ENCODE results near the gene CTNND2. TPM values are rescaled to one million over a fixed set of nuclear protein-coding genes. Genes with fewer than 3 reads are reported as not detected.

Gene CTNND2
- total and polyA plus RNA-seq, 8 donors = 9.2 to 62.8 (median 43.7) TPM

GRCh38 chr5:11139217-11139865, 764.9 kb downstream of the CTNND2 start:
- H3K4me1 ChIP-seq = no peaks in the 10 kb centered on the region
- no peaks in the 10 kb centered on the region for H3K36me3 ChIP-seq
- H3K27me3 ChIP-seq = no peaks in the 10 kb centered on the region
- H3K9me3 ChIP-seq = no peaks in the 10 kb centered on the region
- TF ChIP-seq CTCF (IDR thresholded peaks at IDR 0.05) = no peak
- ATAC-seq = no peak
- no peak overlapping the region for H3K27ac ChIP-seq
- WGBS, 2 donors = 82 to 87% methylated on average over 9 of the region's 9 CpGs
- no peak for FAIRE-seq
- no peak overlapping the region for H3K4me3 ChIP-seq
- DNase-seq = no peak
- intact Hi-C loops (cut with DNase I) = no loop called here

- no peak for ATAC-seq
- Histone ChIP-seq H3K9me3 (no peaks in the 10 kb centered on the region), H3K27ac (no peak overlapping the region), H3K27me3 (no peaks in the 10 kb centered on the region), H3K4me1 (peaks cover 0 to 8% (median 5%) of the 10 kb centered on the region in 3 donors), H3K4me3 (no peak overlapping the region), H3K36me3 (no peaks in the 10 kb centered on the region)
- no peak for FAIRE-seq
- no peak for TF ChIP-seq CTCF (IDR thresholded peaks at IDR 0.05)
- intact Hi-C loops (cut with DNase I) = no loop called here
- whole genome bisulfite sequencing, 2 donors = 87 to 91% methylated on average over 10 of the region's 10 CpGs
- DNase-seq = no peak
These were observed 774.1 kb downstream of the CTNND2 start for GRCh38 chr5:11130131-11130530.

GRCh38 chr5:11128021-11128420, 776.2 kb downstream of the CTNND2 start:
- Histone ChIP-seq H3K9me3 (no peaks in the 10 kb centered on the region), H3K36me3 (peaks cover 0 to 4% (median 0%) of the 10 kb centered on the region in 3 donors), H3K4me1 (peaks cover 0 to 8% (median 5%) of the 10 kb centered on the region in 3 donors), H3K4me3 (no peak overlapping the region), H3K27ac (no peak overlapping the region), H3K27me3 (no peaks in the 10 kb centered on the region)
- ATAC-seq (no peak), FAIRE-seq (no peak), DNase-seq (no peak)
- intact Hi-C loops (cut with DNase I) = no loop called here
- WGBS, 2 donors = 83 to 90% methylated on average over 2 of the region's 2 CpGs
- TF ChIP-seq CTCF (IDR thresholded peaks at IDR 0.05) = no peak

- DNase-seq = peak; percentile 27 to 73 (median 68)
- Histone ChIP-seq H3K4me1 (peaks cover 0 to 8% (median 5%) of the 10 kb centered on the region in 3 donors), H3K27ac (no peak overlapping the region), H3K4me3 (no peak overlapping the region), H3K27me3 (no peaks in the 10 kb centered on the region), H3K36me3 (peaks cover 0 to 4% (median 0%) of the 10 kb centered on the region in 3 donors), H3K9me3 (no peaks in the 10 kb centered on the region)
- ATAC-seq = peak; percentile 69 to 85 (median 75)
- 24 to 42% methylated on average over 4 of the region's 4 CpGs for WGBS, 2 donors
- intact Hi-C loops (cut with DNase I) = no loop called here
- FAIRE-seq = no peak
- TF ChIP-seq CTCF (IDR thresholded peaks at IDR 0.05) = no peak
These were observed 777.4 kb downstream of the CTNND2 start for GRCh38 chr5:11126844-11127243.

GRCh38 chr5:11121885-11122284, 782.4 kb downstream of the CTNND2 start:
- no peak for TF ChIP-seq CTCF (IDR thresholded peaks at IDR 0.05)
- Histone ChIP-seq H3K27me3 (no peaks in the 10 kb centered on the region), H3K27ac (no peak overlapping the region), H3K9me3 (no peaks in the 10 kb centered on the region), H3K4me1 (peaks cover 0 to 8% (median 4%) of the 10 kb centered on the region in 3 donors), H3K36me3 (peaks cover 0 to 10% (median 0%) of the 10 kb centered on the region in 3 donors), H3K4me3 (no peak overlapping the region)
- 80 to 81% methylated on average over 3 of the region's 3 CpGs for WGBS, 2 donors
- ATAC-seq = no peak
- no peak for DNase-seq
- intact Hi-C loops (cut with DNase I) = no loop called here
- no peak for FAIRE-seq
